ENCODE data around the gene CD248.

GRCh38 chr11:66363805-66364535 is 47.1 kb upstream of the CD248 start:
- TF ChIP-seq ZSCAN5A (tag by site-specific recombination; IDR thresholded peaks at IDR 0.05) (0 out of 2 replicates have a peak, but pooled peaks have one; percentile 14), ZNF184 (tag by site-specific recombination; IDR thresholded peaks at IDR 0.05) (no peak), ZNF114 (tag by site-specific recombination; IDR thresholded peaks at IDR 0.05) (no peak), ZNF433 (tag by site-specific recombination; IDR thresholded peaks at IDR 0.05; ENCODE audit: low read depth) (no peak), ZNF549 (tag by site-specific recombination; IDR thresholded peaks at IDR 0.05) (no peak)
- TF ChIP-seq, protein P1, sequence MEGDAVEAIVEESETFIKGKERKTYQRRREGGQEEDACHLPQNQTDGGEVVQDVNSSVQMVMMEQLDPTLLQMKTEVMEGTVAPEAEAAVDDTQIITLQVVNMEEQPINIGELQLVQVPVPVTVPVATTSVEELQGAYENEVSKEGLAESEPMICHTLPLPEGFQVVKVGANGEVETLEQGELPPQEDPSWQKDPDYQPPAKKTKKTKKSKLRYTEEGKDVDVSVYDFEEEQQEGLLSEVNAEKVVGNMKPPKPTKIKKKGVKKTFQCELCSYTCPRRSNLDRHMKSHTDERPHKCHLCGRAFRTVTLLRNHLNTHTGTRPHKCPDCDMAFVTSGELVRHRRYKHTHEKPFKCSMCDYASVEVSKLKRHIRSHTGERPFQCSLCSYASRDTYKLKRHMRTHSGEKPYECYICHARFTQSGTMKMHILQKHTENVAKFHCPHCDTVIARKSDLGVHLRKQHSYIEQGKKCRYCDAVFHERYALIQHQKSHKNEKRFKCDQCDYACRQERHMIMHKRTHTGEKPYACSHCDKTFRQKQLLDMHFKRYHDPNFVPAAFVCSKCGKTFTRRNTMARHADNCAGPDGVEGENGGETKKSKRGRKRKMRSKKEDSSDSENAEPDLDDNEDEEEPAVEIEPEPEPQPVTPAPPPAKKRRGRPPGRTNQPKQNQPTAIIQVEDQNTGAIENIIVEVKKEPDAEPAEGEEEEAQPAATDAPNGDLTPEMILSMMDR (tag by site-specific recombination; IDR thresholded peaks at IDR 0.05), result peak; percentile 51
- TF ChIP-seq, protein P2, sequence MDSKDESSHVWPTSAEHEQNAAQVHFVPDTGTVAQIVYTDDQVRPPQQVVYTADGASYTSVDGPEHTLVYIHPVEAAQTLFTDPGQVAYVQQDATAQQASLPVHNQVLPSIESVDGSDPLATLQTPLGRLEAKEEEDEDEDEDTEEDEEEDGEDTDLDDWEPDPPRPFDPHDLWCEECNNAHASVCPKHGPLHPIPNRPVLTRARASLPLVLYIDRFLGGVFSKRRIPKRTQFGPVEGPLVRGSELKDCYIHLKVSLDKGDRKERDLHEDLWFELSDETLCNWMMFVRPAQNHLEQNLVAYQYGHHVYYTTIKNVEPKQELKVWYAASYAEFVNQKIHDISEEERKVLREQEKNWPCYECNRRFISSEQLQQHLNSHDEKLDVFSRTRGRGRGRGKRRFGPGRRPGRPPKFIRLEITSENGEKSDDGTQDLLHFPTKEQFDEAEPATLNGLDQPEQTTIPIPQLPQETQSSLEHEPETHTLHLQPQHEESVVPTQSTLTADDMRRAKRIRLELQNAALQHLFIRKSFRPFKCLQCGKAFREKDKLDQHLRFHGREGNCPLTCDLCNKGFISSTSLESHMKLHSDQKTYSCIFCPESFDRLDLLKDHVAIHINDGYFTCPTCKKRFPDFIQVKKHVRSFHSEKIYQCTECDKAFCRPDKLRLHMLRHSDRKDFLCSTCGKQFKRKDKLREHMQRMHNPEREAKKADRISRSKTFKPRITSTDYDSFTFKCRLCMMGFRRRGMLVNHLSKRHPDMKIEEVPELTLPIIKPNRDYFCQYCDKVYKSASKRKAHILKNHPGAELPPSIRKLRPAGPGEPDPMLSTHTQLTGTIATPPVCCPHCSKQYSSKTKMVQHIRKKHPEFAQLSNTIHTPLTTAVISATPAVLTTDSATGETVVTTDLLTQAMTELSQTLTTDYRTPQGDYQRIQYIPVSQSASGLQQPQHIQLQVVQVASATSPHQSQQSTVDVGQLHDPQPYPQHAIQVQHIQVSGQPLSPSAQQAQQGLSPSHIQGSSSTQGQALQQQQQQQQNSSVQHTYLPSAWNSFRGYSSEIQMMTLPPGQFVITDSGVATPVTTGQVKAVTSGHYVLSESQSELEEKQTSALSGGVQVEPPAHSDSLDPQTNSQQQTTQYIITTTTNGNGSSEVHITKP (tag by site-specific recombination; IDR thresholded peaks at IDR 0.05), result no peak
- TF ChIP-seq, protein P3, sequence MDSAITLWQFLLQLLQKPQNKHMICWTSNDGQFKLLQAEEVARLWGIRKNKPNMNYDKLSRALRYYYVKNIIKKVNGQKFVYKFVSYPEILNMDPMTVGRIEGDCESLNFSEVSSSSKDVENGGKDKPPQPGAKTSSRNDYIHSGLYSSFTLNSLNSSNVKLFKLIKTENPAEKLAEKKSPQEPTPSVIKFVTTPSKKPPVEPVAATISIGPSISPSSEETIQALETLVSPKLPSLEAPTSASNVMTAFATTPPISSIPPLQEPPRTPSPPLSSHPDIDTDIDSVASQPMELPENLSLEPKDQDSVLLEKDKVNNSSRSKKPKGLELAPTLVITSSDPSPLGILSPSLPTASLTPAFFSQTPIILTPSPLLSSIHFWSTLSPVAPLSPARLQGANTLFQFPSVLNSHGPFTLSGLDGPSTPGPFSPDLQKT (IDR thresholded peaks at IDR 0.05; ENCODE audit: borderline replicate concordance, low read depth, low read length), result no peak
- TF ChIP-seq, protein P4, sequence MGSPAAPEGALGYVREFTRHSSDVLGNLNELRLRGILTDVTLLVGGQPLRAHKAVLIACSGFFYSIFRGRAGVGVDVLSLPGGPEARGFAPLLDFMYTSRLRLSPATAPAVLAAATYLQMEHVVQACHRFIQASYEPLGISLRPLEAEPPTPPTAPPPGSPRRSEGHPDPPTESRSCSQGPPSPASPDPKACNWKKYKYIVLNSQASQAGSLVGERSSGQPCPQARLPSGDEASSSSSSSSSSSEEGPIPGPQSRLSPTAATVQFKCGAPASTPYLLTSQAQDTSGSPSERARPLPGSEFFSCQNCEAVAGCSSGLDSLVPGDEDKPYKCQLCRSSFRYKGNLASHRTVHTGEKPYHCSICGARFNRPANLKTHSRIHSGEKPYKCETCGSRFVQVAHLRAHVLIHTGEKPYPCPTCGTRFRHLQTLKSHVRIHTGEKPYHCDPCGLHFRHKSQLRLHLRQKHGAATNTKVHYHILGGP (tag by site-specific recombination; IDR thresholded peaks at IDR 0.05), result no peak
